HT1080 (cell line): ENCODE results near the gene CAVIN3. TPM values are rescaled to one million over a fixed set of nuclear protein-coding genes. Genes with fewer than 3 reads are reported as not detected.

Experiments used
- DNase-seq: peaks from one replicate; pipeline ENCODE4 v3.0.0-alpha.2; 2015; ENCODE audit warnings: low read depth
- polyA plus RNA-seq, 2 experiments: library from polyadenylated mRNA; depleted of rRNA; stranded (reverse); fragments of >200 nt; gene quantifications; 2 replicates each; pipeline ENCODE4 v1.2.3, GENCODE V29; 2015
- total RNA-seq: library from RNA; depleted of rRNA; stranded (reverse); fragments of >200 nt; shearing (Covaris generic); gene quantifications from 2 replicates; pipeline ENCODE4 v1.2.3, GENCODE V29; 2014; rRNA removed

CAVIN3 gene, protein sequence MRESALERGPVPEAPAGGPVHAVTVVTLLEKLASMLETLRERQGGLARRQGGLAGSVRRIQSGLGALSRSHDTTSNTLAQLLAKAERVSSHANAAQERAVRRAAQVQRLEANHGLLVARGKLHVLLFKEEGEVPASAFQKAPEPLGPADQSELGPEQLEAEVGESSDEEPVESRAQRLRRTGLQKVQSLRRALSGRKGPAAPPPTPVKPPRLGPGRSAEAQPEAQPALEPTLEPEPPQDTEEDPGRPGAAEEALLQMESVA
- total RNA-seq, result not detected in 2 replicates
- polyA plus RNA-seq (2015; cell fraction: cytosol; rRNA removed), result 0.91 TPM in 1 of 2 replicates, not detected in the other
- polyA plus RNA-seq (2015; cell fraction: nucleus; rRNA removed), result not detected in 2 replicates

DNA sequence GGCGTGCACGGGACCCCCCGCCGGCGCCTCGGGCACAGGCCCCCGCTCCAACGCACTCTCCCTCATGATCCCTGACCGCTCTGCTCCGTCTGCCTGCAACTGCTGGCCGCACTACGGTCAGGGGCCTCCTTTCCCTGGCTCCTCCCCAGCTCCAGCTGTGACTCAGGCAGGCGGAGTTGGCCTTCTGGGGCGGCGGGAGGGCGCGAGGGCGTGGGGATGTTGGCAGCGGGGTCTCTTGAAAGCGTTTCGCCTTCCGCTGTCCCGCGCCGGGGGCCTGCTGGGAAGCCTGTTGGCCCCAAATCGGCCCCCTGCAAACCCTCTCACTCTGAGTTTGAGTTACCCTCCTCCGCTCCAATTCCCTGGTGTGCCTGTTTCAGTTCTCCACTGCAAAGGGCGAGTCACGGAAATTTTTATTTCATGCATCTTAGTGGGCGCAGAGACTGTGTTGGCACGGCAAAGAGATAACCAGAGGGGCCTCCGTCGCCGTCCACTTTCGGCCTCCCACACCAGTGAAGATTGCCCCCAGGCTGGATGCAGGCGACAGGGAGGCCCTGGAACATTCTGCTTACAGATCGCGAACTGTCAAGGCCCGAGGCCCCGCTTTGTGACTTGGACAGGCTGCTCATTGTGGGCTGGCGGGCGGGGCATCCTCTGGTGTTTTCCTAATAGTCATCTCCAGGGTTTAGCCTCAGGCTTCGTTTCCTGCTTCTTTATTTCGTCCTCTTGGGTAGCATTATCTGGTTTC, at the start of gene CAVIN3:
TSS of gene CAVIN3 (minus strand) at position 91 of the 745 bp plus-strand sequence. CDS start at position 66, 25 bp downstream.
- DNase-seq, result no peak

DNA sequence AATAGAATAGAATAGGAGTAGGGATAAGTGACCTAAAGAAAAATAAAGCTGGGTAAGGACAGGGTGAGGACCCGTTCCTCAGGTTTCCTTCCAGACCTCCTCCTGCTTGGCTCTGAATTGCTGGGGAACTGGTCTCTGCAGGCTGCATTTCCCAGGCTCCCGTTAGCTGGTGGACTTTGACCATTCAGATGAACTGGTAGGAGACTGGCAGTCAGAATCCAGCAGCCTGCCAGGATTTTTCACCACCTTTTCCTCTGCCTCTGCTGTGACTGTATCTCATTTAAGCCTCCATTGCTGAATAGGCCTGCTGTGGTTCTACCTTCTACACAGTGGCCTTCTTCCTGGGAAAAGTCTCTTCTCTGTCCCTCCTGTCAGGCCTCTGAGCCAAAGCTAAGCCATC, 45.4 kb upstream of the CAVIN3 start:
- DNase-seq, result no peak

DNA sequence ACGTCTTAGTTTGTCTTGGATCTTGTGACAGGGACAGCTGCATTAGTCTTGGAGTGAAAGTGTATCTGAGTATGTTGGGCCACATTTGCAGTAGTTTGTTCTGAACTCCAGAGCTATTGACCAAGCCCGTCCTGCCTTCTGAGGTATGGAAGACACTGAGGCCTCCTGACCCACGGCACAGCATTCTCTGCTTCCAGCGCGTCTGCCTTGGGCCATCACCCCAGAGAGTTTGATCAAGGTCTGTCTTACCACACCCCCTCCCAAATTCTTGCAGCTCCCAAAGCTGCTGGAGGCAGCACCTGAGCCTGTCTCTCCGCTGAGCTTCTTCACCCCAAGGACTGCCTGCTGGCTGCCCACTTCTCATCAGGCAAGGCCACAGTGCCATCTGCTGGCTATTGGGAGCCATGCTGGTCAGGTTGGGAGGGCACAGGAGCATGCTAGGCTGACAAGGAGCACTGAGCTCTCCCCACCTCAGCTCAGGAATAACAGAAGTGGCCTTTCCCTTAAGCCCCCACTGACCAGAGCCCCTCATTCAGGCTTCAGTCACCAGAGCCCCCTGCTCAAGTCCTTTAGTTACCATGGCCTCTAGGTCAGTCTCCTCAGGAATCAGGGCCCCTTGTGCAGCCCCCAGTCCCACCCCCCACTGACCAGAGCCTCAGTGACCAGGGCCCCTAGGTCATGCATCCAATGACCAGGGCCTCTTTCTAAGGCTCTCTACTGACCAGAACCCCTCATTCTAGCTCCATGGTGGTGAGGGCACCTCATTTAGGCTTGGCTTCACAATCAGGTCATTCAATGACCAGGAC, 42.8 kb upstream of the CAVIN3 start:
- peak; percentile 66 for DNase-seq

DNA sequence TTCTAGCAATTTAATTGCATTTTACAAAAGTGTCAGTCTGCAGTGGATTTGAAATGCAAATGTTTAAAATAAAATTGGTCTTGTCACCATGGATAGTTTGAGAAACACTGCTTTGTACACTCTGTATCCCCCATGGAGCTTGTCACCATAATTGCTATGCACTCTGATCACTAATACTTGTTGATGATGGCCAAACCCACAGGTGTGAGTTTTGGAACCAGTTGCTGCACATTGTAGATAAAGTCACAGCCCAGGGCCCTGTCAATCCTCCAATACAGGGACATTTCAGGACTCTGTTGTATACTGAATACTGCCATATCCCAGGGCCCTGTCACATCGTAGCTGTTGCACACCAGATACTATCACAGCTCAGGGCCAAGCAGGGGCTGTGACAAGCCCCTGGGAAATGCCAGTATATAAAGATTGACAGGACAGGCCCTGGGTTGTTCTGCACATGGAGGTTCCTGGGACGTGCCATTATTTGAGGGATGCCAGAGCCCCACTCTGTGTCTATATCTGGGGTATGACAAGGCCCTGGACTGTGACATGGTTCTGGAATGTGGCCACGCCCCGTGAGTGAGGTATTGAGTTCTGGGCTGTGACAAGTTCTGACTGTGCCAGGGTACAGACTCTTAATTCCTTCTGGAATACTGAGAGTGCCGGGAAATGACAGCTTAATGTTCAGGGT, 42.0 kb upstream of the CAVIN3 start:
- DNase-seq, result no peak

DNA sequence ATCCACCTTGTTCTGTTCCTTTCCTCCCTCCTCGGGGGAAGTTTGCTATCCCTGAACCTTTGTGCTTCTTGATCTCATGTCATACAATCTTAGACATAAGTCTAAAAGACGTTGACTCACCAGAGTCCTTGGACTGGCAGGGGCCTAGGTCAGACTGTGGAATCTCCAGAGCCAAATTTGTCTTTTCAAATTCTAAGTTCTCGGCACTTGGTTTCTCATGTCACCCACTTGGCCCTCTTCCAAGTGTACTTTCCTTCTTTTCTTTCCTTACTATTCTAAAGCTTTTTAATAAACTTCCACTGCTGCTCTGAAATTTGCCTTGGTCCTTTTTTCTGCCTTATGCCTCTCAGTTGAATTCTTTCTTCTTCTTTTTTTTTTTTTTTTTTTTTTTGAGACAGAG, 39.9 kb upstream of the CAVIN3 start:
- no peak for DNase-seq

DNA sequence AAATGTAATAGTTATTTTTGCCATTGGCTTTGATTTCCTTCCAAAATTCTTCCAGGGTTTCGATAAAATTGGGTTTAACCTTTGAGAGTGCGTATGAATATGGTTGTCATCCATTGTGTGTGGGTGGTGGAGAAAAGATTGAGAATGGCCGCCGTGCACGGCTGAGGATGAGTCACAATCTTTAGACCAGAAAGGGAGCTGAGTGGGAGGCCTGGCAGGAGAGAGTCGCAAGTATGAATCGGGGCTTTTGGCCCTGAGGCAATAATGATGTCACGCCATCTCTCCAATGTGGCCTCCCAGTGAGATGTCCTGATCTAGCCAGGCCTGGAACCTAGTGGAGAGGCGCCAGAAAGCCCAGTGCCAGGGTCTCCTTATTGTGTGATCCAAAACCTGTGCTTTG, 36.9 kb upstream of the CAVIN3 start:
- peak; percentile 73 for DNase-seq

DNA sequence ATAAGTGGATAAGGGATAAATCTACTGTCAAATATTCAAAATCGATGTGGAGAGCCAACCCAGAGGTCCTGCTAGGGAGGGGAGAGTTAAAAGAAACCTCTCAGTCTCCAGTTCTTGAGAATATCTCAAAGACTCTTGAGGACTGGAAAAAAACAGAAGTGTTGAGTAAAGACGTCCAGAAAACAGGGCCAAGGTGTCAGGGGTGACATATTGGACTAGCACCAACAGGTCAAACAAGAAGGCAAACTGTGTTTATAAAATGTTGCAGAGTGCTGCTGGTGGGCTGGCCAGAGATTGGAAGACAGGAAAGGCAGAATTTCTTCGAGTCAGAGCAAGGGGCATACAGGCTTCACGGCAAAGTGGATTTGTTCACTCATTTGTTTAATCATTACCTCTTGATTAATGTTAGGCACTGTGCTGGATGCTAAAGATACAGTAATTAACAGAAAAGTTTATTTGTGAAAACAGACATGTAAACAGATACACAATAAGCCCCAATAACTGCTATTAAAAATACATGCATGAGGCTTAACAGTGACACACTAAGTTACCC, 36.3 kb upstream of the CAVIN3 start:
- DNase-seq, result no peak

DNA sequence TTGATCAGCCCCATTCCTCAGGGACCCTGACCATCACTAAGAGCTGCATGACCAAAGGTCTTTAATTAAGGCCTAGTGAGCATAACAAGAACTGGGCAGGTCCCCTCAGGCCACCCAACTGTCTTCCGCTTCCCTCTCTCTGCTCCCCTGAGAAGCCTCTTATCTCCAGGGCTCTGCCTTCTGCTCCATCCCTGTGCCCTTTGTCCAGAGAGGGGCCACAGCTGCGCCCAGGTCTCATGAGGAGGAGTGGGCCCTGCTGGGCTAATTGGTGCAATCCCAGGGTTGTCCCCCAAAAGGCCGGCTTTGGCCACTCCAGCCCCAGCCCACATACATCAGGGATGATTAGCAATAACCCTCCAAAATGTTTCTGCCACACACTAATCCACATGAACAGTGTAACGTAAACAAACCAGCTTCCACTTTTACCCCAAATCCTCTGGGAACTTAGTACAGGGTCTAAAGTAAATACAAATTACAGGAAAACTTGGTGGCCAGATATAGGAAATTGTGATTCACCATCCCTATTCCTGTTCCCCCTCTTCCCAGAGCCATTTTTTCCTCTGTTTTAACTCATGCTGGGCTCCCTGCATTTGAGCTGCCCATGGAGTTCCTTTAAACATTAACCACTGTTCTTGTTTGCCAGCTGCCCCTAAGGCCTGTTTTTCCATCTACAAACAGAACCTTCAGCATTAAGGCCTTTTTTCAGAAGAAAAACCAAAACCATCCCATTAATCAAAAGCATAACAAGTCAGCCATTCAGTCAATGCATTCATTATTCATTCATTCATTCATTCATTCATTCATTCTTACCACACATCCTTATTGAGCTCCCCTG, 34.6 kb upstream of the CAVIN3 start:
- no peak for DNase-seq

DNA sequence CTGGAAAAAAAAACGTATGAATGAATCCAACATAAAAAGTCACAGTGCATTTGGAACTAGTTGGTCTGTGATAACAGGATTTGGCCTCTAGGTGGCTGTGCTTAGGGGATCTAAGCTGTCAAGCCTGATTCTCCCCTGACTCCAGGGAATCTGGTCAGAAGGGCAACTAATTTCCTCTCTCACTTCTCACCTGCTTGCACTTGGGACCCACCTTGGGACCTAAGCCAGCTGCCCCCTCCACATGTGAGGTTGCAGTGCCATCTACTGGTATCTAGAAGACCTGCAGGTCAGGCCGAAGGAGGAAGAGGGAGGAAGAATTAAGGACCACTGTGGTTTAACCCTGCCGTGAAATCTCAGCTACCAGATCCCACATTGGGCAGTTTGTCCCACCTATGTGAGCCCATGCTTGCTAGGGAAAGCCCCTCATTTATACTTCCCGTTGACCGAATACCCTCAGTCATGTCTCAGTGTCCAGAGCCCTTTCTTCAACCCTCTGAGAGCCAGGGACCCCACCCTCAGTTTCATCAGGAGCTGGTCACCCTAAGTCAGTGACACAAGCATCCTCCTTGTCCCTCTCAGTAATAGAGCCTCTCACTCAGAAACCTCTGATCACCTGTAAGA, 33.2 kb upstream of the CAVIN3 start:
- DNase-seq, result peak; percentile 51

DNA sequence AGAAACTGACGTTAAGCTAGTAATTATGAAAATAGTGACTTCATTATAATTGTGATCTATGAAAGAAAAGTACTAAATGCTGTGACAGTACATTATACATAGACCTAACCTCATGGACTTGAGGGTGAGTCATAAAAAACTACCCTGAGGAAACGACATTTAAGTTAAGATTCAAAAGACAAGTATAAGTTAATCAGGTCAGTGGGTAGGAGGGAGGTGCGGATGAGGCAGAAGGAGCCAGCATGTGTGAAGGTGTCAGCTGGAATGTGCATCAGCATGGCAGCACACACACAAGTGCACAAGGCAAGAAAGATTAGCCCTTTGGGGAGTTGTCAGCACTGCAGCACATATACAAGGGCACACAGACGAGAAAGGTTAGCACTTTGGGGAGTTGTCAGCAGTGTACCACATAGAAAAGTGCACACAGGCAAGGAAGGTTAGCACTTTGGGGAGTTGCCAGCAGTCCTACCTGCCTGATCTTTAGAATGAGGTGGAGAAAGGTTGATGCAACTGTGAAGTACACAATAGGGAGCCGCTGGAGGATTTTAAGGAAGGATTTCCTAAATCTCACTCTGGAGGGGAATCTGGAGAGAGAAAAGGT, 31.6 kb upstream of the CAVIN3 start:
- DNase-seq, result no peak

DNA sequence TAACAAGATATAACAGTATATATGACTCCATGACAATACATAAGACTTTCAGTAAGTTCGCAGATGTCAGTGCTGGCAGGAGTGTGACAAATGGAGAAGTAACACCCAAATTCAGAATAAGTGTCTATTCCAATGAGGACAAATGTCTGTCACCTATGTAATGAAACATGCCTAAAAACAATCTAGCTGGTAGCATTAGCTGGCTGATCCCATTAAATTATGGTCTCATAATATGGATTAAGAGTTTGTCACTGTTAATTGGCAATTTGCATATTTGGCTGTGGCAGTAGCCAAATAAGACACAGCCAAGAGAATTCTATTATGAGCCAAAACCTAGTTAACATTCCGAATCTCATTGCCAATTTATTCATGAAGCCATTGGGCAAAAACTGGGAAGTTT, 30.2 kb upstream of the CAVIN3 start:
- DNase-seq, result no peak

DNA sequence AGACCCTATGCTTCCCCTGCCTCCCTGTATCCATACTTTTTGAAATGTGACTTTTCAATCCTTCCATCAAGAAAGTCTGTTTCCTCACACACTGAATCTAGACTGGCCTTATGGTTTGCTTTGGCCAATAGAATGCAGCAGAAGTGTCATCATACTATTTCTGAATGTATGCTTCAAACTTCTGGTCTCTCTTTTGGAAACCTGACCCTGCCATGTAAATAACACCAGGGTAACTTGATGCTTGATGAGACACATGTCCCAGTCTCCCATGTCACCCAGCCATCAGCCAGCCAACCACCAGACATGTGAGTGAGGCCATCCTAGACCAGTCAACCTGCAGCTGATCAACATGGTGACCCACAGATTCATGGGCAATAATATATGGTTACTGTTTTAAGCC, 29.7 kb upstream of the CAVIN3 start:
- no peak for DNase-seq

DNA sequence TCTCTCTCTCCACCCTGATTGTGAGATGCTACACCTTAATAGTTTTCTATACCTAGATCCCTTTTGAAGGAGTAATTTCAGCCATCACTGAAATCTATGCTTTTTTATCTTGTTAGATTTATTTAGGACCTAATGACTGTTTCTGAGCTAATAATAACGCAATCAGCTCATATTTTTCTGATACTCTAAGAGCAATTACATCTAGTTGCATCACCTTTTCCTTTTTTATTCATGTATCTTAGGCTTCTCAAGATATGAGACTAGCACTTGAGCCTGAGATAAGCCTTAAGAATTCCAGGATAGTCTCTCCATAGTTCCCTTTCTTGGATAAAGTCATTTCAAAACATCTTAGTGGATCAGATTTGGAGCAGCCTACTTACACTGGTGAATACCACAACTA, 25.1 kb upstream of the CAVIN3 start:
- no peak for DNase-seq

DNA sequence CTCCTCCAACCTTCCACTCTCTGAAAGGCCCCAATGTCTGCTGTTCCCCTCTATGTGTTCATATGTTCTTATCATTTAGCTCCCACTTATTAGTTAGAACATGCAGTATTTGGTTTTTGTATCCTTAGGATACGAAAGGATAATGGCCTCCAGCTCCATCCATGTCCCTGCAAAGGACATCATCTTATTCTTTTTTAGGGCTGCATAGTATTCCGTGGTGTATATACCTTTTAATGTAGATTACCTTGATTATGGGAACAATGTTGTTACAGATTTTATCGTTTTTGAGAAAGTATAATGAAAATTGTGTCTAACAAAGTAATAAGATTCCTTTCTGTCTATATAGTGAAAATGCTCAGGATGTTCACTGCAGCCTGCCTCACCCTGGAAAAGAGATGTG, 16.0 kb upstream of the CAVIN3 start:
- DNase-seq, result no peak

DNA sequence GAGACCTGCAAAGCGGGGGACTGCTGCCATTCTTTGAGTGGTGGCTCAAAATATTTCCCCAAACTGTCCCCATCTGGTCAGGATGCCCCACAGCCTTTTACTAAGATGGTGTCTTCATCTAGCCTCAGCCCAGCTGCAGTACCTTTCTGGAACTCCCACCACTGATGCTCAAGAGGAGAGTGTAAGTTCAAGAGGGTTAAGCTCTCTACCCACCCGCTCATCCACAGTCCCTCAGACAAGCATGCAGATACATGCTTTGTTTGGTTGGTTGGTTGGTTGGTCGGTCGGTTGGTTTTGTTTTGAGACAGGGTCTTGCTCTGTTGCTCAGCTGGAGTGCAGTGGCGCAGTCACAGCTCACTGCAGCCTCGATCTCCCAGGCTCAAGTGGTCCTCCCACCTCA, 14.5 kb upstream of the CAVIN3 start:
- DNase-seq, result no peak

DNA sequence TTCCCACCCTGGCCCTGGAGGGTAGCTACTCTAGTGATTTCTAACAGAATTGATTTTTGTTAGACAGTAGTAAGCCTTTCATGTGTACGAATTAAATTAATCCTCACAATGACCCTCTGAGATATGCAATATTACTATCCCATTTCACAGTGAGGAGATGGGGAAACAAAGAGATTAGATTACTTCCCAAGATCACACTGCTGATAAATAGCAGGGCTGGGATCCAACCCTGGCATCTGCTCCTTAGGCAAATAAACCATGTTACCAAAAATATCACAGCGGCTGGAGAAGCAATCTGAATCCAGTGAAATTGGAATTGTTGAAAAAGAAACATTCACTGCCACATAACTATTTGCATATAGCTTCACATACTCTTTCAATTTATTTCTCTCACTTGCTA, 12.8 kb upstream of the CAVIN3 start:
- no peak for DNase-seq

DNA sequence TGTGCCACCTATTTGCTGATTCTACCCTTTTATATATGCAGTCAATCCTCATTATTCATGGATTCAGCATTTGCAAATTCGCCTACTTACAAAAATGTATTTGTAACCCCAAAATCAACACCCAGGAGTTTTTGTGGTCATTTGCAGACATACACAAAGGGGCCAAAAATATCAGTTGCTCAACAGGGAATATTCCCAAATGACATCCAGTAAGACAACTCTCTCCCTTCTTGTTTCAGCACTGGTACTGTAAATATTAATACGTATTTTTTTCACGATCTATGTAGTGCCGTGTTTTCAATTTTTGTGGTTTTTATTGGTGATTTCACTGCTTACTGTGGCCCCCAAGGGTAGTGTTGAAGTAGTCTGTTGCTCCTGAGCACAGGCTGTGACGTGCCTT, 11.8 kb upstream of the CAVIN3 start:
- DNase-seq, result no peak

DNA sequence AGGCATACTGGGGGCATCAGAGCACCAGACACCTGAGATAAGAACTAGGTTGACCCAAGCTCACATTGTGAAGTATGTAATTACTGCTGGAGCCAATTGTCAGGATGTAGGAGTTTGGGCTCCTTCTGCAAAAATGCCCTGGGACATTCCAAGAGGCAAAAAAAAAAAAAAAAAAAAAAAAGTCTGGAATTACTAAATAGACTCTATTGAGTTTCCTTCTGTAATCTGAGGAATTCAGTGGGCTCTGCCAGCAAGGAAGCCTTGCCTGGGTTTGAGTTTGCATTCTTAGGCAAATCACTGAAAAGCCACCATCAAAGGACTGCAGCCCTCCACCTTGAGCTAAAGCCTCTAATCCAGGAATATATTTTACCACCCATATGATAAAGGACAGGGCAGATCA, 8.0 kb upstream of the CAVIN3 start:
- no peak for DNase-seq

DNA sequence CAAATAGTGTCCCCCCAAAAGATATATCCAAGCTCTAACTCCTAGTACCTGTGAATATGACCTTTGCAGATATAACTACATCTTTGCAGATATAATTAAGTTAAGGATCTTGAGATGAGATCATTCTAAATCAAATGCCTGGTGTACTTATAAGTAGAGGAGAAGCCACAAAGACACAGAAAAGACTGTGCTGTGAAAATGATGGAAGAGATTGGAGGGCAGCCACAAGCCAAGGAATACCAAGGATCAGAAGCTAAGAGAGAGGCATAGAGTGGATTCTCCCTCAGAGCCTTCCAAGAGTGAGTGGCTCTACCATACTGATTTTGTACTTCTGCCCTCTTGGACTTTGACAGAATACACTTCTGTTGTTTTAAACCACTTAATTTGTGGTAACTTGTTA, 7.5 kb upstream of the CAVIN3 start:
- DNase-seq, result no peak
